GM19372 (cell line): Measurements from ENCODE around the gene PRKG1.
A peak's percentile ranks its signal among the peaks of the same experiment; 100 is the strongest.

Source experiments
- ATAC-seq: cut with Tn5 transposase; IDR thresholded peaks from one replicate; pipeline ENCODE4 v1.9.1; 2021; ENCODE audit warnings: mild to moderate bottlenecking, low read depth, moderate library complexity; ENCODE audit not compliant: unreplicated experiment

The PRKG1 gene

DNA sequence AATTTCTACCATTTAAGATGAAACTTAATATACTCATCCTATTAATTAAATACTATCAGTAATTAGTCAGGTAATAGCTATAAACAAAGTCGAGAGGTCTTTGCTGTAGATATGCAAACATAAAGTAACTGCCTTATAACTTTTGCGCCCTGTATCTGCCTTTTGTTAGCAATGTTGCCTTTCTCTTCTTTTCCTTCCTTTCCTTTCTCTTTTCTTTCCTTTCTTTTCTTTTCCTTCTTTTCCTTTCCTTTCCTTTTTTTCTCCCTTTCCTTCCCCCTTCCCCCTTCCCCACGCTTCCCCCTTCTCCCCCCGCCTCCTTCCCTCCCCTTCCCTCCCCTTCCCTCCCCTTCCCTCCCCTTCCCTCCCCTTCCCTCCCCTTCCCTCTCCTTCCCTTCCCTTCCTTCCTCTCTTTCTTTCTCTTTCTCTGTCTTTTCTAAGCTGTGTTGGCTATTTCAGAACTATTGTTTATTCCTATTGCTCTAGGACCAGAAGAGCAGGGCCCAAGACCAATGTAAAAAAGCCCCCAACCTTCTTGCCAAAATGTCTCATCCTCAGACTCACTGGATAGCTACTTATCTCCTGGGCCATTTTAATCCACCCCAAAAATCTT is 1174.5 kb downstream of the PRKG1 start:
- no peak for ATAC-seq

DNA sequence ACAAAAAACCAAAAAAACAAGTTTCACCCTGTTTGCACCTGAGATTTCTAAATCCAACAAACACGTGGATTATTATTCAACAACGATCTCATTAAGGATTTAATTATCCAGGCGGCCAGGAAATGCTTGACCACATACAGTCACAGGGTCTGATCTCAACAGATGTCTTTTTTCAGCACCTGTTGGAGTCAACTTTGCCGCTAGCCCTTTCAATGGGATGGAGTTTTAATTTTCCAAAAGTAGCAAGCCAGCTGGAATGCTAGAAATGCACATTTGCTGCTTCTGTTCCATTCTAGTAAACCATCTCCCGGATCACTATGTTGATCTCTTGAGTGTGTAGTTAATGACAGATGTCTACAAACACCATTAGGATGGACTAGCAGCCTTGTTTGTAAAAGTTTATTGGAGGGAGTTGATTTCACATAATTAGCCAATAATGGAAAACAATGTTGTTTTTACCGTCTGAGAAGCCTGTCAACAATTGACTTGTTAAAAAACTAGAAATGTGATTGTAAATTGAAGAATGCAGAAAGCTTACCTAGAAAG is 1175.6 kb downstream of the PRKG1 start:
- ATAC-seq = no peak

DNA sequence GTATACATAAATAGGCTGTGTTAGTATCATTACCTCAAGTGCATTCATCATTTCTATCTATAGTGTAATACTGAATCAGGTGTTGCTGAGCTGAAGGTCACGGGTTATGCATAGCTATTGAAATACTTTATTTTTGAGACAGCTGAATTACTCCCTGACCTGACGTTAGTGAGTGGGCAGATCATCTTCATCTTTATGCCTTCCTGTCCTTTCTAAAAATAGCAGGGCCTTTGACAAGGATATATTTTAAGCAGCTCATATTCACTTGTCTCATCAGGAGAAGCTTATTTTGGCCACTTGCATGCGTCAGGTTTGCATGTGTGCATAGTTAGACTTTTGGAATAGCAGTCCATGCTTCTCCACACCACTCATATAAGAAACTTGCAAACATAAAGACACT is 1176.2 kb downstream of the PRKG1 start:
- no peak for ATAC-seq

DNA sequence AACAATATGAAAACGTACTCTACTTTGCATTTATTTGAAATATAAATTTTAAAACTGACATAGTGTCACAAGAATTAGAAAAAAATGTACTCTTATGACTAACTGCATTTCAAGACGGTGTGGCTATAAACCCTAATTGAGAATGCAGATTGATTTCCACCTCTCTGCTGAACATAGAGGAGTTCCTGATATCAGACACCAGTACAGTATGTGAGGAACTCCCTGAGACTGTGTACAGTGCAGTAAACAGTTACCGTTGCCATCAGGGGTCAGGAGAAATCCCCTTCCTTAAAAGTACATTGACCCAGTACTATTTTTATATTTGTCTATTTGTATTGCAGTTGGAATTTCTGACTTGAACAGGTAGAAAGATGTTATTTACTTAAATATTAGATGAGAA is 1178.0 kb downstream of the PRKG1 start:
- ATAC-seq = no peak

DNA sequence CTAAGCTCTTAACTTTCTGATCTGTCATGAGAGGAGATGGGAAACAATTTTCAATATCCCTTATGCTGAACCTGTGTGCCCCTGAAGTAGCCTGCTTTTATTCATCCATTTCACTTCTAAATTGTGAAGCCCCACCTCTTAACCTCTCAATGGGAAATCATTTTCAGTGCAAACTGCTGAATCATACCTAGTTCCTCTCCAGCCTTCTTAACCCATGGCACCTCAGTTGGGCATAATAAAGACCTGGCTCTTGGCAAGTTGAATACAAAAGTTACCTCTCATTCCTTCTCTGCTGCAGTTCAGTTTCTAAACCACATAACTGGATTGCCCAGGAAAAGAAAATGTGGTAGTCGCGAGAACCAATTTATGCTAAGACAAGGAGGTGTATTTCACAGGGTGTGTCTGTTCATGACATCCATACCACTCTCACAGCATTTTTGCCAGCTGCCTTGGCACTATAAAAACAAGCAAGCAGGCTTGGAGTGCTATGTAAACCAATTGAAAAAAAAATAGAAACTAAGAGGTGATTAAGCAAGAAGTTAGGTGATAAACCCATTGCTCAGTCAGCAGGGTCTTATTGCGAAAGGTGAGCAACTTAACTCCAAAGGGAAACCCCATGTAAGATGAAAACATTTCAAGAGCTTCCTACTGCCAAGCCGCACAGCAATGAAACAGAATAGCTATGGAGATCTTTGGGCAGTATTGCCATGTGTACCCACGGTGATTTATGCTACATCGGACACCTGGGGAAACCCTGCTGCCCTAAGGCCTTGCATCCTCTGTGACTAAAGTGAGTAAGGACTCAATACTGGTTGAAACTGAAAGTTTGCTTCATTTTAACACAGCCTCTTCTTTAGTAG is 1182.8 kb downstream of the PRKG1 start:
- peak; percentile 99 for ATAC-seq

DNA sequence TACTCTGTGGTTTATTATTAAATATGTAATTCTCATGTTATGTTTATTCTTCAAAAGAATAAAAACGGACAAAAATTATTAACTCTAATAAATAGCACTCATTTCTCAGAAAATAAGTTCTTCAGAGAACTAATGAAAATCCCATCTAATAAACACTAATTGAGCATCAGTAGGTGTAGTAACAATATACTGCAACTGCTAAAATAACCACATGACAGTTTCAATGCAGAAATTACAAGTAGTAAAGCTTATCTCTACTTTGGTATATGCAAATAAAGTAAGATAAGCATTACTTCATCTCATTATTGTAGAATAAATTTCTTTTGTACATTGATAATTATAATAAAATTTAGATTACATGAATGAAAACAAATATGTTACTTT is 1183.4 kb downstream of the PRKG1 start:
- peak; percentile 80 for ATAC-seq

DNA sequence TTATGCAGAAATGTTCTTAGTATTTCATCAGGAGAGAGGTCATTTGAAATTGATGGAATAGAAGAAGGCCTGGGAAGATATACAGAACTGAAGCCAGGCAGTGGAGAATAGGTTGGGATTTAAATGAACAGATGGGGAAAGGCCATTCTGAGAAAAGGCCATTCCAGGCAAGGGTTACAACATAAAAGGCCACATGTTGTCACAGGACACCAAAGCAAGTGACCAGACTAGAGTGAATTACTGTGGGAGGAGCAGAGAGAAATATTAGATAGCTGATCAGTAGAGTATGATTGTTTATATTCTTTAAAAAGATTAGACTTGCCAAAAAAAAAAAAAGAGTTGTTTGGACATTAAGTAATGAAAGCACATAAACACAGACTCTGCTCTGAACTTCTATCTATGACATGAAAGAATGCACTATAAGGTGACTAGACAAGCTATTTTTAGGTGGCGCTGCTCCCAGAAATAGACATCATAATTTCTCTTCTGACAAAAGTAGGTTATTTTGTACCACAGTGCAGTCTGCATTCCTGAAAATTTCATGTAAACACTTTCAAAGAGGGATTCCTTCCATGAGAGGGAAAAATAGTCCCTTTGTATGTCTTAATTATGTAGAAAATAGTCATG is 1184.6 kb downstream of the PRKG1 start:
- no peak for ATAC-seq

DNA sequence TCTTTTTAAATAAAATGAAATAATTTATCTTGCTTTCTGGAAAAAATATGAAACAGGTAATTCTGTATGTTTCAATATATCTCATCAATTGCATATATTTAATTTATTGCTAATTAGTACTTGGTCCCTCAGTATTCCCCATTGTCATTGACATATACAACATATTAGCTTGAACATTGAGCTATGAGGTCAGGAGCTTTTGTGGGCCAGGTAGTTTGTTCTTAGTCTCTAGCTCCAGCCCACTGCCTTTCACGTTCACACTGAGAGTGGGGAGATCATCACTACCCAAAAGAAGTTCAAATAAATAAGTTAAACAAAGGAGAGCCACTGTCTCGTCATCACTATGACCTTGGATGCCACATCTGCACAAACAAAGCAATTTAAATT is 1185.1 kb downstream of the PRKG1 start:
- no peak for ATAC-seq

- ATAC-seq = no peak
Measured at GRCh38 chr10:52261362-52261761, 1187.1 kb downstream of the PRKG1 start.

DNA sequence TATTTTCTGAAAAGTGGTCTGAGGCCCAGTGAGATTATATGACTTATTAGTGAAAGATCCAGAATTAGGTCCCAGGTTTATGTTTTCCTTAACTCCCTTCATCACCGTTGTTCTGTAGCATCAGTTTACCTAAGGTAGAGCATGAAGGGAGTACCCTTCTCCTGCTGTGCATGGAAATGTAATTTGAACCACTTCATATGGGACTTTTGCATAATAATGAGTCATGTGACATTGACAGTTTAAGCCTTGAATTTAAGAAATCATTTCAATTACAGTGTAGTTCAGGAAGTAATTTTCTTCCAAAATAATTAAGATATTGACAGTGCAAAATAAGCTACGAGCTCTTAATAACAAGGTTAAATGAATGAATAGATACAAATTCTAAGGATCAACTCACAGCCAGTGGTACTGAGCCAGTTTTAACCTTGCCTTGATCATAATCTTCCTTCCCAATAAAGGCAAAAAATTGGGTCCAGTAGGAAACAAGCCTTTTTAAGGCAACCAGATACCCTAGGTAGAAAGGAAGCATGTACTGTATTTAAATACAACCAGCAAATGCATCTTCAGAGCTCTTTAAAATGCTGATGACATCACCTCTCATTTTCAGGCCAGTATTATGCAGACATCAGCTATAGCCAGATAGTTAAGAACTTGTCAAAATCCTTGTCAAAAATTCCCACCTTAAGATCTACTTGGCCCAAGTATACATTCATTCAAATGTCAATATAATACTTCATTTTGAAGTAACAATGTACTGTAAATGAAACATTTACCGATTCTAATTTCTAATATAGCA is 1191.0 kb downstream of the PRKG1 start:
- ATAC-seq = no peak

- no peak for ATAC-seq
Measured at GRCh38 chr10:52266858-52267257, 1192.6 kb downstream of the PRKG1 start.

DNA sequence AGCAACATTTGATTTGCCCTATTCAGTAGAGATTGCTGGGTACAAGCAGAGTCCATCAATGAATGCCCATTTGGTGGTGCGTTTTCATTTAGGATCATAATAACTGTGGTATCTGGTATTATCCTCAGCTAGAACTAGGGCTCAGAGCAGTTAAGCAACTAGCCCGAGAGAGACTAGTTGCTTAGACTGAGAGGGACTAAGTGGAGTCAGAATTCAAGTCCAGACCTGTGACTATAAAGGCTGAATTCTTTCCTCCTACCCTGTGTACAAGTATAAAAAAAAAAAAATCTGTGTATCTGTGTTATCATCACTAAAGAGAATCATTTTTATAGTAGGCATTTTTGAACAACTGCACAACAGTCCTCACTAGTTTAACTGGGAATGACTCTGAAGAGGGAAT is 1194.5 kb downstream of the PRKG1 start:
- ATAC-seq = no peak

DNA sequence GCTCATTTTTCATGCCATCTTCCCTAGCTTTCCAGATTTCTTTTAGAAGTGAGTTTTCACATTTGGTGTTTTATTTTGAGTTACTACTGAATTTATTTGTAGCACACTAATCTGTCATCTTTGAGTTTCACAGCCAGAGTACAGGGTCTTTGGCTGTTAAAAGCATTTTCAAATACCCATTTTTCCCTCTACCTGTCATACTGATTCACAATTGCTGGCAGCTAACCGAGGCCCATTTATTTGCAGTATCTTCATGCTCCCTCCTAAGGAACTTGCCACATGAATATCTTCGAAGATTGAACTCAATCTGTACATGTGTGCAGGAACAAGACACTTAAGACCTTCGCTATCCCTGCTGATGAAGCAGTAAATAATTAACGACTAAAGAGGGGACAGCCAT is 1194.9 kb downstream of the PRKG1 start:
- ATAC-seq = no peak

DNA sequence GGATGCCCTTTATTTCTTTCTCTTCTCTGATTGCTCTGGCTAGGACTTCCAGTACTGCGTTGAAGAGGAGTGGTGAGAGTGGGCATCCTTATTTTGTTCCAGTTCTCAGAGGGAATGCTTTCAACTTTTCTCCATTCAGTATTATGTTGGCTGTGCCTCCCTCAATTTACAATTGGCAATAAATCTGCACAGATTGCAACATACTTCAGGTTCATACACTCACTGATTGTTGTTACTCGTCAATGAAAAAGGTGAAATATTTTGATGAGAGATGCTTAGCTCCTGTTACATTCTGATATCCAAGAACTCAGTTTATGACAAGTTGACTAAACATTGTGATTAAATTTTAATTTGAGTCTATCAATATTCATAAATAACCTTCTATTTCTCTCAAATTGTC is 1201.9 kb downstream of the PRKG1 start:
- ATAC-seq = no peak

DNA sequence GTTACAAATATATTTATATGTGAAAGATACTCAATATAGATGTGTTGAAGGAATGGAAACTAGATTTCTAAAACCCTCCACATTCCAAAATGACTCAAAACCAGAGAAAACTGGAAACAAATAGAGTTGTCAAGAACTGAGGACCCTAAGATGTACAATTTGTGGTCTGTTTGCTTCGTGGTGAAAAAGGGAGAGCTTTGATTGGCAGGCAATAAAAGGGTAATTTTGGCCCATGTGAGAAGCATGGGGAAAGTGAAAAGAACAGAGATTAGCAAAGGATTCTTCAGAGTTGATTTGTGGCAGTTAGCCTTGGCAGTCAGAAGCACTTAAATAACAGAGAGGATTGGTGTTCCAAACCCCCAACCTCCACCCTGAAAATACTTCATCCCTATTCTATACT is 1202.7 kb downstream of the PRKG1 start:
- ATAC-seq = no peak

- no peak for ATAC-seq
Measured at GRCh38 chr10:52279546-52279945, 1205.3 kb downstream of the PRKG1 start.

- no peak for ATAC-seq
Measured at GRCh38 chr10:52280051-52280450, 1205.8 kb downstream of the PRKG1 start.

DNA sequence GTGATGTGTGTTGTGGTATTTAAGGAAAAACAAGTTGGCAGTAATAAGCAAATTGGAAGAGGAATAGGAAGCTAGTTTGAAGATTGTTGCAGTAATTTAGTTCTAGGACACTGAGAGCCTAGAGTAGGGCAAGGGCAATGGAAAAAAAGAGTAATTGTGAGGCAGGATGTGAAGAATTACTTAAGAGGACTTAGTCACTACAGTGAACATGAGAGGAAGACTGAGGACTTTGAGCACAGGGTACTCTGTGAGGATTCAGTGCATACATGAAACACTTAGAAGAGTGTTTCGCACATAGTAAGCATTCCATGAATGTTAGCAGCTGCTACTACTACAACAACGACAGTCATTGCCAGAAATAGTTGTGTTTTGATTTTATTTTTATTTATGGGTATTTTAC is 1208.9 kb downstream of the PRKG1 start:
- ATAC-seq = no peak

GRCh38 chr10:52284416-52285013 is 1210.2 kb downstream of the PRKG1 start:
- ATAC-seq = no peak

DNA sequence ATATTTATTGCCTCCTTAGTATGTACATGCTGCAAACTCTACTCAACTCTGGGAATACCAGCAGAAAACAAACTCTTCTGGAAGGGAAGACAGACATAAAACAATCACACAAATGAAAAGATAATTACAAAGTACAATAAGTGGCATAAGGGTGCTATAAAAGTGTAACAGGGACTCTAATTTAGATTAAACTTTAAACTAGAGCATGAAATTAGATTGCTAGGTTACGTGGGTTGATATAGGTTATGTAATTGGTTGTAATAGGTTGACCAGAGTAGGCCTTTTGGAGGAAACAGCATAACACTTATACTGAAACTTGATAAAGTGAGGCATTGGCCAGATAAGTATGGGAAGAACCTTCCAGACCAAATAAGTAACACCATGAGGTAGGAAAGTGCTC is 1213.6 kb downstream of the PRKG1 start:
- ATAC-seq = no peak
